K562 (cell line): Measurements from ENCODE around the gene SCFD2. TPM values are rescaled to one million over a fixed set of nuclear protein-coding genes. Genes with fewer than 3 reads are reported as not detected.

Experiments used
- ATAC-seq: fragments of 200-7000 bp; cut with Tn5 transposase; 3 replicates; pipeline ENCODE4 v1.9.1; 2020; ENCODE audit warnings: moderate library complexity
- BruUV-seq: library from RNA; stranded (reverse); fragments of 400-500 nt; replicated peaks from 2 replicates; lab custom pipeline; 2021; lab: Mats Ljungman, UMichigan
- CTCF ChIA-PET: fragments of 300-600 bp; formaldehyde crosslinking; extraction: SDS; loops from one replicate; lab custom pipeline; 2021; ENCODE audit warnings: low intra/inter-chr PET ratio; lab: Yijun Ruan, JAX
- POLR2A ChIA-PET: fragments of 300-600, 350-650 bp; sonication (Branson Sonifier 250); formaldehyde crosslinking; extraction: SDS; loops from one replicate; lab custom pipeline; 2021; ENCODE audit warnings: antibody characterized with exemption, inconsistent platforms; lab: Yijun Ruan, JAX
- DNase-seq, 4 experiments: peaks; one replicate each; pipeline versions ENCODE4 v3.0.0 to v3.0.0-alpha.2; 2011 to 2018; ENCODE audit warnings: low spot score in 3 of 4, mixed read lengths in 3 of 4; ENCODE audit errors: extremely low read depth in 1 of 4
- FAIRE-seq: peaks from 2 replicates; lab custom pipeline; 2011; peaks lifted over from hg19 to GRCh38; lab: Jason Lieb, UNC
- H2AFZ ChIP-seq: 2 replicates; pipeline ENCODE4 v1.6.0; 2011; ENCODE audit warnings: low read depth, low read length, control low read depth, inconsistent platforms
- H3K27ac ChIP-seq: fragments of 200-600 bp; 3 replicates; pipeline ENCODE4 v1.8.0; 2011; ENCODE audit warnings: low read depth, mild to moderate bottlenecking, control low read depth, inconsistent platforms, low read length, moderate library complexity, mixed read lengths; ENCODE audit errors: extremely low read depth
- H3K27me3 ChIP-seq, 2 experiments: fragments of 300-600 bp in 1 of 2; 2 replicates in 1 of 2; 3 replicates in 1 of 2; pipeline versions ENCODE4 v1.6.0 to v1.8.0; 2011; ENCODE audit warnings: inconsistent platforms in 2 of 2, low read length in 2 of 2, mild to moderate bottlenecking in 1 of 2, mixed read lengths in 1 of 2, moderate library complexity in 1 of 2; ENCODE audit not compliant: control insufficient read depth in 2 of 2, insufficient read depth in 2 of 2
- H3K36me3 ChIP-seq: fragments of 300-600 bp; 3 replicates; pipeline ENCODE4 v1.8.0; 2011; ENCODE audit warnings: mild to moderate bottlenecking, low read length, inconsistent platforms; ENCODE audit not compliant: control insufficient read depth, insufficient read depth
- H3K4me1 ChIP-seq, 2 experiments: fragments of 200-600 bp in 1 of 2; replicated peaks in 1 of 2; 2 replicates in 1 of 2; 3 replicates in 1 of 2; pipeline versions ENCODE4 v1.5.1 to v1.8.0; 2011; ENCODE audit warnings: inconsistent platforms in 2 of 2, low read length in 2 of 2, mild to moderate bottlenecking in 1 of 2, mixed read lengths in 1 of 2, moderate library complexity in 1 of 2; ENCODE audit not compliant: control insufficient read depth in 2 of 2, insufficient read depth in 2 of 2
- H3K4me2 ChIP-seq: 2 replicates; pipeline ENCODE4 v1.6.1; 2011; ENCODE audit warnings: low read length, control low read depth, inconsistent platforms, mixed read lengths; ENCODE audit not compliant: insufficient read depth
- H3K4me3 ChIP-seq: fragments of 200-600 bp; sonication (generic), shearing (Covaris generic); 2 replicates; pipeline ENCODE4 v1.5.1; 2016; ENCODE audit warnings: control low read depth, inconsistent platforms
- H3K79me2 ChIP-seq: fragments of 200-600 bp; 3 replicates; pipeline ENCODE4 v1.8.0; 2011; ENCODE audit warnings: low read length, inconsistent platforms; ENCODE audit not compliant: control insufficient read depth, insufficient read depth
- H3K9ac ChIP-seq, 2 experiments: 2 replicates each; pipeline versions ENCODE4 v1.6.0 to v1.6.1; 2011; ENCODE audit warnings: low read depth in 2 of 2, low read length in 2 of 2, control low read depth in 1 of 2, inconsistent platforms in 1 of 2, mild to moderate bottlenecking in 1 of 2, mixed read lengths in 1 of 2; ENCODE audit not compliant: insufficient read depth in 1 of 2
- H3K9me1 ChIP-seq: one replicate; pipeline ENCODE4 v1.6.0; 2011; ENCODE audit warnings: inconsistent platforms, mild to moderate bottlenecking, low read length, moderate library complexity; ENCODE audit not compliant: control insufficient read depth, insufficient read depth
- H3K9me3 ChIP-seq: replicated peaks from 2 replicates; pipeline ENCODE4 v1.5.1; 2011; ENCODE audit warnings: low read depth, low read length, inconsistent platforms; ENCODE audit not compliant: control insufficient read depth, insufficient read depth
- H4K20me1 ChIP-seq: replicated peaks from 2 replicates; pipeline ENCODE4 v1.6.1; 2011; ENCODE audit warnings: low read length, inconsistent platforms, mixed read lengths; ENCODE audit not compliant: control insufficient read depth, insufficient read depth
- C11orf30 ChIP-seq: fragments of 450-650 bp; IDR thresholded peaks from 2 replicates; pipeline ENCODE4 v1.6.1; 2016; ENCODE audit warnings: low read depth, mild to moderate bottlenecking
- KLF13 ChIP-seq: fragments of 450-650 bp; IDR thresholded peaks from 2 replicates; pipeline ENCODE4 v1.6.1; 2016; ENCODE audit warnings: missing genetic modification characterization, low read depth, mild to moderate bottlenecking, missing compliant biosample characterization, moderate library complexity, borderline replicate concordance
- MAFF ChIP-seq: IDR thresholded peaks from 2 replicates; pipeline ENCODE4 v1.6.1; 2012; ENCODE audit warnings: low read length, improper control_type of control experiment
- MAFK ChIP-seq: IDR thresholded peaks from 2 replicates; pipeline ENCODE4 v1.6.1; 2011; ENCODE audit warnings: low read length, improper control_type of control experiment
- ZNF316 ChIP-seq: fragments of 450-650 bp; IDR thresholded peaks from 2 replicates; pipeline ENCODE4 v1.6.1; 2016
- WGBS: fragments of 100-300 bp; shearing (Covaris generic); methylation state at CpG from one replicate; pipeline ENCODE4 v1.1.6; 2016; ENCODE audit warnings: low coverage, mixed read lengths; ENCODE audit not compliant: insufficient coverage; ENCODE audit errors: missing lambda C conversion rate; 5-methylcytosine and 5-hydroxymethylcytosine counted together
- in situ Hi-C: fragments of 300-500 bp; cut with MboI; formaldehyde crosslinking; loops from 4 replicates; pipeline ENCODE4 v1.15.0; 2018; ENCODE audit warnings: inconsistent platforms, mixed read lengths
- intact Hi-C: fragments of 100-400 bp; cut with micrococcal nuclease; formaldehyde crosslinking; loops from 2 replicates; pipeline ENCODE4 v1.14.2; 2022
- polyA plus RNA-seq, 8 experiments: library from polyadenylated mRNA; depleted of rRNA in 4 of 8; stranded (reverse) in 5 of 8; unstranded in 3 of 8; fragments of >200 nt; fragmentation: Nextera tagmentation in 2 of 8; fragmentation: Illumina TruSeq in 1 of 8; extraction: Ambion mirVana in 2 of 8; extraction: Trizol in 1 of 8; gene quantifications; 2 replicates each; pipeline versions ENCODE4 v1.2.1 to v1.2.3, GENCODE V29; 2011 to 2014; ENCODE audit warnings: inconsistent platforms in 1 of 8, missing spikeins in 1 of 8
- total RNA-seq, 7 experiments: library from RNA; depleted of rRNA in 6 of 7; stranded (reverse); fragments of >200 nt in 6 of 7; fragmentation: Illumina TruSeq in 2 of 7; extraction: Trizol in 2 of 7; gene quantifications; 2 replicates each; pipeline versions ENCODE4 v1.2.1 to v1.2.3, GENCODE V29; 2011 to 2021; ENCODE audit warnings: low replicate concordance in 1 of 7
- TF ChIP-seq, protein P1 (sequence below): fragments of 200-800 bp; sonication (Bioruptor generic); IDR thresholded peaks from 2 replicates; pipeline ENCODE4 v1.6.1; 2017; ENCODE audit warnings: missing genetic modification characterization, missing compliant biosample characterization

The SCFD2 gene
- total and polyA plus RNA-seq, 9 of the 15 experiments (the other 6 are each of a cell fraction or from before 2014, with no cell fraction given), result 5.7 to 30.3 (median 22.8) TPM

DNA sequence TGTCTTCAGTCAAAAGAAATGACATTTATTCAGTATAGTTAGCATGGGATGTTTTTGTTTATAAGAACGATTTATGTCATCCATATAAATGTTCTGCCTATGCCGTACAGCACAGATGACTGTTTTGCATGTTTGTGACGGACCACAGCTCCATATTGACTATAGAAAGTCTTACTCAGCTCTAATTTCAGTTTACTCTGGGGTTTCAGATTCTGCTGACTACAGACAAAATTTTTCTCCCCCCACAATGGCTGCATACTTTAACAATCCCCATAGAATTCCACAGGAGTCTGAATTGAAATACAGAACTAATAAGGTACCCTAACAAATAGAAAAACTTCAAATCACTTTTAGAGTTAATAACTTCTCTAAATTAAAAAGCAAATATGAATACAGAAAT, 191.0 kb downstream of the SCFD2 start:
- FAIRE-seq, result no peak
- Histone ChIP-seq H3K9ac (no peak overlapping the region), H4K20me1 (no peaks in the 10 kb centered on the region), H3K4me1 (no peaks in the 10 kb centered on the region), H3K9me3 (no peaks in the 10 kb centered on the region), H3K27ac (no peak overlapping the region), H3K4me3 (no peak overlapping the region), H3K36me3 (no peaks in the 10 kb centered on the region), H3K79me2 (no peaks in the 10 kb centered on the region), H3K4me2 (no peak overlapping the region), H2AFZ (no peak overlapping the region), H3K9me1 (no peaks in the 10 kb centered on the region), H3K27me3 (no peaks in the 10 kb centered on the region)
- no peak for ATAC-seq
- ChIA-PET POLR2A (no interaction called here), CTCF (no interaction called here)
- intact Hi-C loops (no loop called here), in situ Hi-C loops (no loop called here)
- WGBS, result 67% methylated on average over 3 of the region's 3 CpGs
- no TSS peak for BruUV-seq
- no peak for DNase-seq
- TF ChIP-seq C11orf30 (peak; percentile 54), MAFF (0 out of 2 replicates have a peak, but pooled peaks have one; percentile 31), ZNF316 (peak; percentile 76), MAFK (peak; percentile 36; the same call in 1 of the 2 replicates), KLF13 (tag) (no peak)
- TF ChIP-seq, protein P1, sequence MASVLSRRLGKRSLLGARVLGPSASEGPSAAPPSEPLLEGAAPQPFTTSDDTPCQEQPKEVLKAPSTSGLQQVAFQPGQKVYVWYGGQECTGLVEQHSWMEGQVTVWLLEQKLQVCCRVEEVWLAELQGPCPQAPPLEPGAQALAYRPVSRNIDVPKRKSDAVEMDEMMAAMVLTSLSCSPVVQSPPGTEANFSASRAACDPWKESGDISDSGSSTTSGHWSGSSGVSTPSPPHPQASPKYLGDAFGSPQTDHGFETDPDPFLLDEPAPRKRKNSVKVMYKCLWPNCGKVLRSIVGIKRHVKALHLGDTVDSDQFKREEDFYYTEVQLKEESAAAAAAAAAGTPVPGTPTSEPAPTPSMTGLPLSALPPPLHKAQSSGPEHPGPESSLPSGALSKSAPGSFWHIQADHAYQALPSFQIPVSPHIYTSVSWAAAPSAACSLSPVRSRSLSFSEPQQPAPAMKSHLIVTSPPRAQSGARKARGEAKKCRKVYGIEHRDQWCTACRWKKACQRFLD, result no peak
